ENCODE data around the gene IGF1R. TPM values are rescaled to one million over a fixed set of nuclear protein-coding genes. Genes with fewer than 3 reads are reported as not detected.

Gene IGF1R
- total RNA-seq, 1 donor from 2014 or later: 131 TPM

DNA sequence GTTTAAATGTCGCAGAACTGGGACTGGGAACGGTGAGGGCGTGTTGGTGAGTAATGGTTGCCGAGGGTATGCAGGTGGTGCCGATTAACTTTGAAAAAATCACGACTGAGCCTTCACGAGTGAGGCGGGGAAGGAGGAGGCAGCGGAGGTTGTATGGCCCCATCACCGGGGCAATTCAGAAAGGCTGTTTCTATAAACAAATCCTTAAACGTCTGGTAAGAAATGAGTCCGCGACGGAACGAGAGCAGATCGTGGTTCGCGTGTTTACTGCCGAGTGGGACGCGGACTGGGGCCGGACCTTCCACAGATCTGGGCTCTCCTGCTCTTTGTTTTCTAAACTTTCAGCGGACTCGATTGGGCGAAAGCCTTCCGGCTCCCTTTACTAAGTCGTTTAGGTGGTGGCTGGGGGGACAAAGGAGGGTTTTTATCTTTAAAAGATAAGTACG lies 2.7 kb downstream of the IGF1R start:
- Mint-ChIP-seq H3K9me3 (ENCODE audit: unreplicated experiment) (no peaks in the 10 kb centered on the region), H3K4me1 (ENCODE audit: unreplicated experiment) (peaks cover 47% of the 10 kb centered on the region), H3K4me3 (ENCODE audit: unreplicated experiment) (peak overlapping the region; percentile 100), H3K27me3 (ENCODE audit: unreplicated experiment) (peaks cover 14% of the 10 kb centered on the region), H3K36me3 (ENCODE audit: low read depth, unreplicated experiment) (peaks cover 7% of the 10 kb centered on the region), H3K27ac (ENCODE audit: unreplicated experiment) (peak overlapping the region; percentile 94)
- DNase-seq (ENCODE audit: low spot score): no peak
- TF ChIP-seq, protein P1, sequence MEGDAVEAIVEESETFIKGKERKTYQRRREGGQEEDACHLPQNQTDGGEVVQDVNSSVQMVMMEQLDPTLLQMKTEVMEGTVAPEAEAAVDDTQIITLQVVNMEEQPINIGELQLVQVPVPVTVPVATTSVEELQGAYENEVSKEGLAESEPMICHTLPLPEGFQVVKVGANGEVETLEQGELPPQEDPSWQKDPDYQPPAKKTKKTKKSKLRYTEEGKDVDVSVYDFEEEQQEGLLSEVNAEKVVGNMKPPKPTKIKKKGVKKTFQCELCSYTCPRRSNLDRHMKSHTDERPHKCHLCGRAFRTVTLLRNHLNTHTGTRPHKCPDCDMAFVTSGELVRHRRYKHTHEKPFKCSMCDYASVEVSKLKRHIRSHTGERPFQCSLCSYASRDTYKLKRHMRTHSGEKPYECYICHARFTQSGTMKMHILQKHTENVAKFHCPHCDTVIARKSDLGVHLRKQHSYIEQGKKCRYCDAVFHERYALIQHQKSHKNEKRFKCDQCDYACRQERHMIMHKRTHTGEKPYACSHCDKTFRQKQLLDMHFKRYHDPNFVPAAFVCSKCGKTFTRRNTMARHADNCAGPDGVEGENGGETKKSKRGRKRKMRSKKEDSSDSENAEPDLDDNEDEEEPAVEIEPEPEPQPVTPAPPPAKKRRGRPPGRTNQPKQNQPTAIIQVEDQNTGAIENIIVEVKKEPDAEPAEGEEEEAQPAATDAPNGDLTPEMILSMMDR (IDR thresholded peaks at IDR 0.05; ENCODE audit: unreplicated experiment): no peak

- Mint-ChIP-seq H3K9me3 (ENCODE audit: unreplicated experiment) (no peaks in the 10 kb centered on the region), H3K4me3 (ENCODE audit: unreplicated experiment) (peak overlapping the region; percentile 100), H3K27me3 (ENCODE audit: unreplicated experiment) (peaks cover 14% of the 10 kb centered on the region), H3K36me3 (ENCODE audit: low read depth, unreplicated experiment) (peaks cover 7% of the 10 kb centered on the region), H3K4me1 (ENCODE audit: unreplicated experiment) (peaks cover 50% of the 10 kb centered on the region), H3K27ac (ENCODE audit: unreplicated experiment) (peak overlapping the region; percentile 94)
- DNase-seq (ENCODE audit: low spot score): no peak
- TF ChIP-seq, protein P1 (IDR thresholded peaks at IDR 0.05; ENCODE audit: unreplicated experiment): no peak
Measured at GRCh38 chr15:98651581-98652220, 3.4 kb downstream of the IGF1R start.

GRCh38 chr15:98653686-98654085 lies 5.3 kb downstream of the IGF1R start:
- Mint-ChIP-seq H3K27ac (ENCODE audit: unreplicated experiment) (no peak overlapping the region), H3K4me3 (ENCODE audit: unreplicated experiment) (no peak overlapping the region), H3K27me3 (ENCODE audit: unreplicated experiment) (peaks cover 10% of the 10 kb centered on the region), H3K36me3 (ENCODE audit: low read depth, unreplicated experiment) (peaks cover 7% of the 10 kb centered on the region), H3K9me3 (ENCODE audit: unreplicated experiment) (no peaks in the 10 kb centered on the region), H3K4me1 (ENCODE audit: unreplicated experiment) (peaks cover 63% of the 10 kb centered on the region)
- no peak for DNase-seq (ENCODE audit: low spot score)
- TF ChIP-seq, protein P1 (IDR thresholded peaks at IDR 0.05; ENCODE audit: unreplicated experiment): no peak

- Mint-ChIP-seq H3K27ac (ENCODE audit: unreplicated experiment) (peak overlapping the region; percentile 64), H3K27me3 (ENCODE audit: unreplicated experiment) (peaks cover 10% of the 10 kb centered on the region), H3K36me3 (ENCODE audit: low read depth, unreplicated experiment) (peaks cover 7% of the 10 kb centered on the region), H3K4me1 (ENCODE audit: unreplicated experiment) (peaks cover 67% of the 10 kb centered on the region), H3K9me3 (ENCODE audit: unreplicated experiment) (no peaks in the 10 kb centered on the region), H3K4me3 (ENCODE audit: unreplicated experiment) (no peak overlapping the region)
- TF ChIP-seq, protein P1 (IDR thresholded peaks at IDR 0.05; ENCODE audit: unreplicated experiment): no peak
- DNase-seq (ENCODE audit: low spot score): no peak
Measured at GRCh38 chr15:98654790-98655360, 6.5 kb downstream of the IGF1R start.

- peaks cover 67% of the 10 kb centered on the region for H3K4me1 Mint-ChIP-seq (ENCODE audit: unreplicated experiment)
- no peak overlapping the region for H3K4me3 Mint-ChIP-seq (ENCODE audit: unreplicated experiment)
- TF ChIP-seq, protein P1 (IDR thresholded peaks at IDR 0.05; ENCODE audit: unreplicated experiment): no peak
- no peak for DNase-seq (ENCODE audit: low spot score)
- no peaks in the 10 kb centered on the region for H3K9me3 Mint-ChIP-seq (ENCODE audit: unreplicated experiment)
- H3K36me3 Mint-ChIP-seq (ENCODE audit: low read depth, unreplicated experiment): peaks cover 5% of the 10 kb centered on the region
- no peak overlapping the region for H3K27ac Mint-ChIP-seq (ENCODE audit: unreplicated experiment)
- H3K27me3 Mint-ChIP-seq (ENCODE audit: unreplicated experiment): peaks cover 8% of the 10 kb centered on the region
Measured at GRCh38 chr15:98655732-98656131, 7.4 kb downstream of the IGF1R start.

Data from endothelial cell (in vitro differentiated cells).